H1 (cell line): ENCODE data around the gene LPXN. TPM values are rescaled to one million over a fixed set of nuclear protein-coding genes. Genes with fewer than 3 reads are reported as not detected.

Experiments used
- polyA plus RNA-seq, 7 experiments: library from polyadenylated mRNA; depleted of rRNA in 3 of 7; stranded (reverse) in 5 of 7; unstranded in 2 of 7; fragments of >200 nt in 5 of 7; fragments of 200-250 nt in 2 of 7; gene quantifications; 1 replicate in 5 of 7; 2 replicates in 1 of 7; 4 replicates in 1 of 7; pipeline versions ENCODE4 v1.2.1 to v1.2.3, GENCODE V29; 2011 to 2013; ENCODE audit warnings: missing spikeins in 2 of 7, mixed read lengths in 2 of 7
- total RNA-seq: library from RNA; stranded (reverse); fragmentation: NEBNext Ultra II Directional; extraction: Animal tissue kit (Norgen Biotek cat#: 25700); gene quantifications from 2 replicates; pipeline ENCODE4 v1.2.1, GENCODE V29; 2021
- TF ChIP-seq, protein P1 (sequence below): IDR thresholded peaks from 2 replicates; pipeline ENCODE4 v1.6.1; 2011; ENCODE audit warnings: low read length, improper control_type of control experiment

LPXN gene
- total and polyA plus RNA-seq, 2 of the 8 experiments (the other 6 are each of a cell fraction or from before 2014, with no cell fraction given) = 1.4 to 2.7 TPM

DNA sequence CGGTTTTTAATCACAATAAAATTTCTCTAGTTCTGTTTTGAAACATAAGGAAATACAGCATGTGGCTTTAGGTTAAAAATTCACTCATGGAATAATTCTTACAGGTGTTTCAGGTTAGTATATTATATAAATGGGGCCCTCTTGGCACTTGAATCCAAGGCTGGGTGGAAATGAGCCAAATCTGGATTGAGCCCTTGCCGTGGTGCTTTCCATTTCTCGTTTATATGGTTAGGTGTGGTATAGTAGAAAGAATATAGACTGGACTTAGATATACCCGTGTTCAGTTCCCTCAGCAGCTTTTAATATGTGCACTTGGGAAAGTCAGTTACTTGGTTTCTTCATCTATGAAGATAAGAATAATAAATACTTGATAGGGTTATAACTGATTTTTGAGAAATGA, 19.2 kb upstream of the LPXN start (continued):
- TF ChIP-seq, protein P1, sequence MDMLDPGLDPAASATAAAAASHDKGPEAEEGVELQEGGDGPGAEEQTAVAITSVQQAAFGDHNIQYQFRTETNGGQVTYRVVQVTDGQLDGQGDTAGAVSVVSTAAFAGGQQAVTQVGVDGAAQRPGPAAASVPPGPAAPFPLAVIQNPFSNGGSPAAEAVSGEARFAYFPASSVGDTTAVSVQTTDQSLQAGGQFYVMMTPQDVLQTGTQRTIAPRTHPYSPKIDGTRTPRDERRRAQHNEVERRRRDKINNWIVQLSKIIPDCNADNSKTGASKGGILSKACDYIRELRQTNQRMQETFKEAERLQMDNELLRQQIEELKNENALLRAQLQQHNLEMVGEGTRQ = no peak
